Heart right ventricle (tissue), 16 donors: ENCODE measurements around the gene FAM222A. TPM values are rescaled to one million over a fixed set of nuclear protein-coding genes. Genes with fewer than 3 reads are reported as not detected.
A peak's percentile ranks its signal among the peaks of the same experiment; 100 is the strongest.

Source experiments
- ATAC-seq, 8 donors: fragments of 200-7000 bp; cut with Tn5 transposase; one replicate each; pipeline ENCODE4 v1.9.1; 2020; ENCODE audit warnings: mild to moderate bottlenecking in 8 of 8, moderate library complexity in 8 of 8, moderate number of reproducible peaks in 1 of 8
- DNase-seq, 2 donors: peaks; one replicate each; pipeline ENCODE4 v3.0.0-alpha.2; 2020
- H3K27ac ChIP-seq, 10 donors: fragments of 200-600 bp; sonication (generic) in 2 of 10; one replicate each; pipeline versions ENCODE4 v1.5.0 to v1.8.0; 2020 to 2022; ENCODE audit warnings: mild to moderate bottlenecking in 3 of 10
- H3K27me3 ChIP-seq, 7 donors: fragments of 200-600 bp; one replicate each; pipeline ENCODE4 v1.8.0; 2021 to 2022; ENCODE audit warnings: mild to moderate bottlenecking in 2 of 7
- H3K36me3 ChIP-seq, 9 donors: fragments of 200-600 bp; sonication (generic) in 1 of 9; one replicate each; pipeline versions ENCODE4 v1.5.0 to v1.8.0; 2020 to 2022; ENCODE audit warnings: mild to moderate bottlenecking in 2 of 9
- H3K4me1 ChIP-seq, 9 donors: fragments of 200-600 bp; sonication (generic) in 1 of 9; one replicate each; pipeline versions ENCODE4 v1.5.0 to v1.8.0; 2020 to 2022; ENCODE audit warnings: mild to moderate bottlenecking in 4 of 9
- H3K4me3 ChIP-seq, 10 donors: fragments of 200-600 bp; sonication (generic) in 2 of 10; one replicate each; pipeline versions ENCODE4 v1.5.0 to v1.8.0; 2020 to 2022; ENCODE audit warnings: mild to moderate bottlenecking in 7 of 10, moderate library complexity in 2 of 10
- H3K9me3 ChIP-seq, 11 donors: fragments of 200-600 bp in 10 of 11; sonication (generic) in 2 of 11; one replicate each; pipeline versions ENCODE4 v1.5.0 to v1.8.0; 2013 to 2022; ENCODE audit warnings: mild to moderate bottlenecking in 2 of 11, control low read depth in 1 of 11, moderate library complexity in 1 of 11
- WGBS, 2 donors: extraction: QIAGEN DNeasy Blood & Tissue Kit; methylation state at CpG; one replicate each; pipeline ENCODE4 v1.1.7; 2013; ENCODE audit warnings: inconsistent platforms in 1 of 2; 5-methylcytosine and 5-hydroxymethylcytosine counted together
- intact Hi-C, 10 donors: fragments of 100-400 bp; cut with DNase I; formaldehyde crosslinking; loops; one replicate each; pipeline versions ENCODE4 v1.11.1 to v1.14.2; 2022
- polyA plus RNA-seq, 2 donors: library from polyadenylated mRNA; stranded (reverse); fragments of 200-250 nt; gene quantifications; one replicate each; pipeline ENCODE4 v1.2.3, GENCODE V29; 2013
- total RNA-seq, 10 donors: library from RNA; stranded (reverse); fragmentation: NEBNext Ultra II Directional in 3 of 10; extraction: Animal tissue kit (Norgen Biotek cat#: 25700) in 3 of 10; gene quantifications; one replicate each; pipeline versions ENCODE4 v1.2.1 to v1.2.4, GENCODE V29; 2021 to 2023
- TF ChIP-seq, protein P1 (sequence below), 9 donors: fragments of 200-600 bp; sonication (generic) in 2 of 9; IDR thresholded peaks; one replicate each; pipeline versions ENCODE4 v1.5.0 to v1.8.0; 2021 to 2022; ENCODE audit warnings: antibody characterized with exemption in 9 of 9, mild to moderate bottlenecking in 5 of 9, moderate library complexity in 1 of 9
- donor health status: Arrhythmogenic right ventricular cardiomyopathy.
- donor health status: ischemic (EF 13 %, LVEDD 7.1; RV severe dilation, severe dysfunction).
- donor health status: healthy with polysubstance abuse.
- donor health status: DM: no; HTN: yes; CAD: no.
- donor health status: DM: no; HTN: no; CAD: no.
- donor health status: ischemic (EF 25% LVEDD 6.9; RV normal size, moderate dysfunction).
- donor health status: ischemic (EF 25% LVEDD 5.7; RV mildly dilated, moderate dysfunction).
- donor health status: healthy.
- donor health status: DM: yes; HTN: yes; CAD: no.
- donor health status: Ischemic cardiomyopathy.
- donor health status: ischemic (EF 35%, LVEDD 5.7; RV mildly dilated, moderate dysfunction).
- donor health status: nonischemic (EF 11% LVEDD 7.7; RV severe dilation, severe dysfunction).
- donor health status: DM: yes; HTN: yes; CAD: no.
- donor health status: PGD.
- donor health status: ischemic (EF 29% LVEDD 5.4; RV normal size, mild dysfunction).
- donor health status: nonischemic (EF 23%, LVEDD 6.1; RV moderate dilation, normal function).

The FAM222A gene
- total and polyA plus RNA-seq, 12 donors = 2.7 to 26.0 (median 7.0) TPM

DNA sequence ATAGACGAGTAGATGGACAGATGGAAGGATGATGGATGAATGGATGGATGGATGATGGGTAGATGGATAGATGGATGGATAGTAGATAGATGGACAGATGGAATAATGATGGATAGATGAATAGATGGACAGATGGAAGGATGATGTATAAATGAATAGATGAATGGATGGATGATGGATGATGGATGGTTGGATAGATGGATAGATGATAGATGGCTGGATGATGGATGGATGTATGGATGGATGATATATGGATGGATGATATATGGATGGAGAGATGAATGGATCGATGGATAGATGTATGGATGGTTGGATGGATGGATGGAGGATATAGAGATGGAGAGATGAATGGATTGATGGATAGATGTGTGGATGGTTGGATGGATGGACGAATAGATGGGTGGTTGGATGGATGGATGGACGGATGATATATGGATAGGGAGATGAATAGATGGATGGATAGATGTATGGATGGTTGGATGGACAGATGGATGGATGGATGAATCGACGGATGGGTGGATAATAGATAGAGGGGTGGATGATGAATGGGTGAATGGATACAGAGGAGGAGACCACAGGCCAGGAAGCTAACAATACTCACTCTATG is 100.3 kb downstream of the FAM222A start:
- intact Hi-C loops = no loop called here
- Histone ChIP-seq H3K4me1 (no peaks in the 10 kb centered on the region), H3K9me3 (no peaks in the 10 kb centered on the region), H3K4me3 (no peak overlapping the region), H3K27ac (no peak overlapping the region), H3K27me3 (peaks cover 0 to 19% (median 0%) of the 10 kb centered on the region in 7 donors), H3K36me3 (no peaks in the 10 kb centered on the region)
- ATAC-seq (no peak), DNase-seq (no peak)
- WGBS, 2 donors = 92 to 96% methylated on average over 6 of the region's 6 CpGs
- TF ChIP-seq, protein P1, sequence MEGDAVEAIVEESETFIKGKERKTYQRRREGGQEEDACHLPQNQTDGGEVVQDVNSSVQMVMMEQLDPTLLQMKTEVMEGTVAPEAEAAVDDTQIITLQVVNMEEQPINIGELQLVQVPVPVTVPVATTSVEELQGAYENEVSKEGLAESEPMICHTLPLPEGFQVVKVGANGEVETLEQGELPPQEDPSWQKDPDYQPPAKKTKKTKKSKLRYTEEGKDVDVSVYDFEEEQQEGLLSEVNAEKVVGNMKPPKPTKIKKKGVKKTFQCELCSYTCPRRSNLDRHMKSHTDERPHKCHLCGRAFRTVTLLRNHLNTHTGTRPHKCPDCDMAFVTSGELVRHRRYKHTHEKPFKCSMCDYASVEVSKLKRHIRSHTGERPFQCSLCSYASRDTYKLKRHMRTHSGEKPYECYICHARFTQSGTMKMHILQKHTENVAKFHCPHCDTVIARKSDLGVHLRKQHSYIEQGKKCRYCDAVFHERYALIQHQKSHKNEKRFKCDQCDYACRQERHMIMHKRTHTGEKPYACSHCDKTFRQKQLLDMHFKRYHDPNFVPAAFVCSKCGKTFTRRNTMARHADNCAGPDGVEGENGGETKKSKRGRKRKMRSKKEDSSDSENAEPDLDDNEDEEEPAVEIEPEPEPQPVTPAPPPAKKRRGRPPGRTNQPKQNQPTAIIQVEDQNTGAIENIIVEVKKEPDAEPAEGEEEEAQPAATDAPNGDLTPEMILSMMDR (IDR thresholded peaks at IDR 0.05) = no peak

DNA sequence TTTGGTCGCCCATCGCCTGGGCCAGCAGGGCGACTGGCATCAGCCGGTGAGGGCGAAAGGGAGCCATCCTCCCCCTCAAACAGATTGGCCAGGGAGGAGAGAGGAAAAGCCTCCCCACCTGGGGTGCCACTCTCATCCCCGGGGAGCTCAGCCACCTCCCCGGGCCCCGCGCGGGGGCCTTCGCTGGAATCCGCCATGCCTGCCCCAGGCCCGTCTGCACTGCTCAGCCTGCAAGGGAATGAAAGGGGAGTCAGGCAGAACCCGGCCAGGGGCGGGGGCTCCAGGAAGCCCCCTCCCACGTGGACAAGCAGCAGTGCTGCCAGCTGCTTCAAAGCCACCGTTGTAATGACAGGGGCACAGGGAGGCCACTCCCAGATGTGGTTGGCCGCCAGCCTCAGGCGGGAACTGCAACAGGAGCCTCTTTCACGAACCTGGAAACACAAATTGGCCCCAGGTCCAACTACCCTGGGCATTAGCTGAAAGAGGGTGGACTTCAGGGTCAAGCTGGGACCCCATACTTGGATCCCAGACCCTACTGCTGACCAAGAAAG is 101.0 kb downstream of the FAM222A start:
- Histone ChIP-seq H3K27ac (no peak overlapping the region), H3K4me1 (no peaks in the 10 kb centered on the region), H3K27me3 (peaks cover 0 to 24% (median 0%) of the 10 kb centered on the region in 7 donors), H3K9me3 (no peaks in the 10 kb centered on the region), H3K36me3 (no peaks in the 10 kb centered on the region), H3K4me3 (no peak overlapping the region)
- DNase-seq (no peak), ATAC-seq (peak in 1 of 8 donors; percentile 48)
- intact Hi-C loops = no loop called here
- TF ChIP-seq, protein P1 (IDR thresholded peaks at IDR 0.05) = no peak
- WGBS, 2 donors = 74 to 77% methylated on average over 18 to 20 of the region's 20 CpGs

DNA sequence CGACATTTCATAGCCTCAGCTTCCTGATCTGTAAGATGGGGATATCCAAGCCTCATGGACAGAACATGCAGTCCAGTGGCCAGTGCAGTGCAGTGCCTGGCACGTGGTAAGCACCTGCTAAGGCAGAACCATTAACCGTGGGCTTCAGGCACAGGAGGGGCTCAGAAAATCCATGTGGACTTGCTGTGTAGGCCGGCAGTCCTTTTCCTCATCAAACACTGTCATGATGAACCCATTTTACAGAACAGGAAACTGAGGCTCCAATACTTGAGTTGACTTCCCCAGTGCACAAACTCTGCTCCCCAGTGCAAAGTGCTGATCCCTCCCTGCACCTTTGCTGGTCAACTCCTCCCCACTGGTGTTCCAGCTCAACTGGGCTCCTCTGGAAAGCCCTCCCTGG is 101.6 kb downstream of the FAM222A start:
- H3K27me3 ChIP-seq = peaks cover 0 to 21% (median 0%) of the 10 kb centered on the region in 7 donors
- intact Hi-C loops = no loop called here
- H3K4me3 ChIP-seq = no peak overlapping the region
- WGBS, 2 donors = 88 to 89% methylated on average over 4 of the region's 4 CpGs
- ATAC-seq (no peak), DNase-seq (no peak)
- TF ChIP-seq, protein P1 (IDR thresholded peaks at IDR 0.05) = no peak
- no peaks in the 10 kb centered on the region for H3K36me3 ChIP-seq
- no peaks in the 10 kb centered on the region for H3K4me1 ChIP-seq
- no peaks in the 10 kb centered on the region for H3K9me3 ChIP-seq
- no peak overlapping the region for H3K27ac ChIP-seq

DNA sequence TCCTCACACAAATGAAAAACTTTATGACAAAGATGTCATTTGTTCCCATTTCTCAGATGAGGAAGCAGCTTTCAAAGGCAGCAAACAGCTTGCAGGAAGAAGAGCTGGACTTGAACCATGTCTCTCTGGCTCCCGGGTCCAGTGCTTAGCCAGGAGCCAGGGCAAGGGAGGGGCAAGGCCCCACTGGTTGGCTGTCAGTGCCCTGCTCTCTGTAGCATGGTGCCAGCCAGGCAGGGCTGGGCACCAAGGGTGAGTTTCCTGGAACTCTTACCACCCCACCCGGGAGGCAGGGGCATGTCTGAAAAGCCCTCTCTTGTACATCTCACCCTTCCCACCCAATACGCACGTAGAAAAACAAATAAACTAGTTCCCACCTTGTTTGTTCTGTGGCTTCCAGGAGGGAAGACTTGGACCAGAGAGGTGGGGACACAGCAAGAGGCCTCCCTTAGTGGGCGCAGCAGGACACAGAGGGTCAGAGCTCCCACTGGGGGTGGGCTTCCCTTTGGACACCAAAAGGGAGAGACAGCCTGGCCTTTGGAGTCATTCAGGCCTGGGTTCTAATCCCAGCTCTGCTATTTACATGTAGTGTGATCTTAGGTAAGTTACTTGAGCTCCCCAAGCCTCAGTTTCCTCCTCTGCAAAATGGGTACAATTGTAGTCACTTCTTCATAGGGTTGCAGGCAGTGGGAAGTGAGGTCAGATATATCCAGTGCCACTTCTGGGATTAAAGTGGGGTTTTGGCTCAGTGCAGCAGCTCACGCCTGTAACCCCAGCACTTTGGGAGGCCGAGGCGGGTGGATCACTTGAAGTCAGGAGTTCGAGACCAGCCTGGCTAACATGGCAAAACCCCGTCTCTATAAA is 102.4 kb downstream of the FAM222A start:
- ATAC-seq = no peak
- no peak overlapping the region for H3K4me3 ChIP-seq
- intact Hi-C loops = no loop called here
- TF ChIP-seq, protein P1 (IDR thresholded peaks at IDR 0.05) = no peak
- WGBS, 2 donors = 79 to 85% methylated on average over 10 of the region's 10 CpGs
- peaks cover 0 to 26% (median 0%) of the 10 kb centered on the region in 7 donors for H3K27me3 ChIP-seq
- DNase-seq = no peak
- H3K36me3 ChIP-seq = no peaks in the 10 kb centered on the region
- no peak overlapping the region for H3K27ac ChIP-seq
- no peaks in the 10 kb centered on the region for H3K9me3 ChIP-seq
- H3K4me1 ChIP-seq = no peaks in the 10 kb centered on the region
